ENCODE measurements around the gene DSCAM.
"Not testable (repeated sequence)": the region's sequence is repeated elsewhere in the genome, so short reads cannot be mapped to it uniquely, and the experiment has no call there.

DSCAM gene

DNA sequence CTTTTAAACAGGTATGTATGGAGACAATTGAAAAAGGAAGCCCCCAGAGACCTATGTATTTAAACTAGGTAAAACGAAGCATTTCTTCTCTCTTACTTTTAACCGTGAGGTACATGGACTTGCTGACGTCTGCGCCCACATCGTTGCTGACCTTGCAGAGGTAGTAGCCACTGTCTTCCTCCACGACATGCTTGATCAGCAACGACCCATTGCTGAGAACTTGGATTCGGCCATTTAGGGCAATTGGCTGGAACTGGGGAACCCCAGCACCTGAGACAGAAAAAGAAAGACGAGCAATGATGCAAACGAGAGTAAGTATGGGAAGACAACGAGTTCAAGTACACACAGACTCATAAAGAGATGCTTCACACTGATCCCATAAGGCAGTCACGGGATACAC lies 571.0 kb downstream of the DSCAM start:
- Histone ChIP-seq H3K27ac (no peak overlapping the region), H3K27me3 (replicated peaks) (no peaks in the 10 kb centered on the region), H3K4me3 (ENCODE audit: low read depth, low read length) (no peak overlapping the region), H3K36me3 (replicated peaks) (no peaks in the 10 kb centered on the region)
- DNase-seq = no peak
- in situ Hi-C loops (cut with HindIII; ENCODE audit: low pct_ligation_motif_present, low sequenced_read_pairs) = no loop called here
- TF ChIP-seq, protein P1, sequence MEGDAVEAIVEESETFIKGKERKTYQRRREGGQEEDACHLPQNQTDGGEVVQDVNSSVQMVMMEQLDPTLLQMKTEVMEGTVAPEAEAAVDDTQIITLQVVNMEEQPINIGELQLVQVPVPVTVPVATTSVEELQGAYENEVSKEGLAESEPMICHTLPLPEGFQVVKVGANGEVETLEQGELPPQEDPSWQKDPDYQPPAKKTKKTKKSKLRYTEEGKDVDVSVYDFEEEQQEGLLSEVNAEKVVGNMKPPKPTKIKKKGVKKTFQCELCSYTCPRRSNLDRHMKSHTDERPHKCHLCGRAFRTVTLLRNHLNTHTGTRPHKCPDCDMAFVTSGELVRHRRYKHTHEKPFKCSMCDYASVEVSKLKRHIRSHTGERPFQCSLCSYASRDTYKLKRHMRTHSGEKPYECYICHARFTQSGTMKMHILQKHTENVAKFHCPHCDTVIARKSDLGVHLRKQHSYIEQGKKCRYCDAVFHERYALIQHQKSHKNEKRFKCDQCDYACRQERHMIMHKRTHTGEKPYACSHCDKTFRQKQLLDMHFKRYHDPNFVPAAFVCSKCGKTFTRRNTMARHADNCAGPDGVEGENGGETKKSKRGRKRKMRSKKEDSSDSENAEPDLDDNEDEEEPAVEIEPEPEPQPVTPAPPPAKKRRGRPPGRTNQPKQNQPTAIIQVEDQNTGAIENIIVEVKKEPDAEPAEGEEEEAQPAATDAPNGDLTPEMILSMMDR (IDR thresholded peaks at IDR 0.05; ENCODE audit: low read depth, low read length, missing control alignments) = no peak

DNA sequence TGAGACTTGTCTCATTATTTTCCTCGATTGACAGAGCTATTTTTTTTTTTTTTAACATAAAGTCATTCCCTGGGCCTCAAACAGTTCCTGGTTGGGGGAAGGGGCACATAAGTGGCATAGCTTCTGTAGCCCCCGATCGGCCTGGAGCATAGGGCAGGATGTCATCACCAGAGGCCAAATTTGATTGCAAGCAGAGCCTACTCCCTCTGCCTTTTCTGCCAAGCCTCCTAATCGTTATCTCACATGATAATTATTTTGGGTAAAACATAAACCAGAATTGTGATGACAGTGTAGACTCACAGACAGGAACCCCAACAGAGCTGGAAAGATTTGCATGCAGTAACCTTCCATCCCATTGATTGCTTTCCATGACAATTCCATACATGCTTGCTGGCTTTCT lies 574.9 kb downstream of the DSCAM start:
- in situ Hi-C loops (cut with HindIII; ENCODE audit: low pct_ligation_motif_present, low sequenced_read_pairs) = no loop called here
- Histone ChIP-seq H3K36me3 (replicated peaks) (no peaks in the 10 kb centered on the region), H3K27ac (no peak overlapping the region), H3K27me3 (replicated peaks) (no peaks in the 10 kb centered on the region), H3K4me3 (ENCODE audit: low read depth, low read length) (no peak overlapping the region)
- DNase-seq = no peak
- TF ChIP-seq, protein P1 (IDR thresholded peaks at IDR 0.05; ENCODE audit: low read depth, low read length, missing control alignments) = no peak

DNA sequence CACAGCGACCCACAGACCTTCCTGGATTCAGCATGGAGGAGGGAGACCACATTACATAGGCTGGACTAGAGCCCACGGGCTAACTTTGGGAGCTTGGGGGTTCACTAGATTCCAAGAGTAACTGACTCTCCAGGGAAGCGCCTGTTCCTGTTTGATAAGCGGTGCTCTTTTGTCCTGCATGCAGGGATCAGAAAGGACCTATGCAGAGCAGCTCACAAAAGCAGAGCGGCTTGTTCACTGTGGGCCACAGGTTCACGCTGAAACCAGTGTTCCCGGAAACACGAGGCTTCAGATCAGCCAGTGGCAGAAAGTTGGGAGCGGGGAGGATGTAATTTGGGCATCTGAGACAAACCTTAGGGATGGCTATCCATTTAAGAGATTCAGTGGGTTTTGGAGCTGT lies 575.8 kb downstream of the DSCAM start:
- no peaks in the 10 kb centered on the region for H3K36me3 ChIP-seq (replicated peaks)
- TF ChIP-seq, protein P1 (IDR thresholded peaks at IDR 0.05; ENCODE audit: low read depth, low read length, missing control alignments) = no peak
- no peak overlapping the region for H3K4me3 ChIP-seq (ENCODE audit: low read depth, low read length)
- DNase-seq = no peak
- no peak overlapping the region for H3K27ac ChIP-seq
- in situ Hi-C loops (cut with HindIII; ENCODE audit: low pct_ligation_motif_present, low sequenced_read_pairs) = no loop called here
- H3K27me3 ChIP-seq (replicated peaks) = no peaks in the 10 kb centered on the region

DNA sequence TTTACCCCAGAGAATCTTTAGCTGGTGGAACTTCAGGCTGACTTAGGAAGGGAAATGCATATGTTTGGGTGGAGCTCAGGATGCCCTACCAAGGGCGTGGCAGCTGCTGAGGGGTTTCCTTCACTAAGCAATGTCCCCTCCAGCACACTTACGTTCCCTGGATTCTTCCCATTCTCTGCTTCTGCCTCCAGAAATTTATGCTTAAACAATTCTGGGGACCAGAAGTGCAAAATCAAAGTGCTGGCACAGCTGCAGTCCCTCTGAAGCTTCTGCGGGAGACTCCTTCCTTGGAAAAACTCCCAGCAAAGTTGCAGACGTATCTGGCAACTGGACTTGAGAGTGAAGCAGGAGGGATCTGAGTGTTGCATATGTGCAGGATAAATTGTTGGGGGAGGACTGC lies 576.9 kb downstream of the DSCAM start:
- Histone ChIP-seq H3K4me3 (ENCODE audit: low read depth, low read length) (no peak overlapping the region), H3K36me3 (replicated peaks) (no peaks in the 10 kb centered on the region), H3K27me3 (replicated peaks) (no peaks in the 10 kb centered on the region), H3K27ac (no peak overlapping the region)
- TF ChIP-seq, protein P1 (IDR thresholded peaks at IDR 0.05; ENCODE audit: low read depth, low read length, missing control alignments) = no peak
- DNase-seq = no peak
- in situ Hi-C loops (cut with HindIII; ENCODE audit: low pct_ligation_motif_present, low sequenced_read_pairs) = no loop called here

DNA sequence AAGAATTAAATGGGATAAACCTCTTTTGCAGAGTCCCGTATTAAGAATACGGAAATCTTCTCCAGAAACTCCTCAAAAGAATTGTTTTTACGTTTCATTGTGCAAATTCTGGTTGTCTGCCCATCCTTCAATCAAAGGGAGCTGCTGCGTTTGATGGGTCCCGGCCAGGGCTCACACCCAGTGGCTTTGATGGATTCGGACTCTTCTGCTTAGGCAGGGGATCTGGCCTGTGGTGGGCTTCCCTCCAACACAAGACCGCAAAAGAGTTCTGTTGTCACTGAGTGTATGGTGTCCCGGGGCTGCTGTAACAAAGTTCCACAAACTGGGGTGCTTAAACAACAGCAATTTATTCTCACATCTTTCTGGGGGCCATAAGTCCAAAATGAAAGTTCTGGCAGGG lies 577.7 kb downstream of the DSCAM start:
- in situ Hi-C loops (cut with HindIII; ENCODE audit: low pct_ligation_motif_present, low sequenced_read_pairs) = no loop called here

DNA sequence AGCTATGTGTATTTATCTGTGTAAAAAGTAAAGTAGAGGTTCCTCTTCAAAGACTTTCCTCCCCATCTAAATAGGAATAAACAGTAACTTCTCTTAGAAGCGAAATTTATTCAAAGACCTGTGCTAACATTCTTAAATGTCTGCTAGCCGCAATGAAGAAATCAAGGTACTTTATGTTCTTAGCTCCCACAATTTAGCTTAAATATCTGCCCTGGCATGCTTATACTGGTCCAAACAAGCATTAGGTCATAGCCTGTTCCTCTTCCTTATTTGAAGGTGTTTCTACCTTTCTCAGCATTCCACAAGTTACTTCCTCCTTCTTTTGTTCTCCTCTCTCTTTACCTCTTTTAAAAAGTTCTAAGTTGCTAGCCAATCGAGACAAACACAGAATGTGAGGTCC lies 588.5 kb downstream of the DSCAM start:
- H3K4me3 ChIP-seq (ENCODE audit: low read depth, low read length); H3K27ac ChIP-seq; H3K36me3 ChIP-seq (replicated peaks); H3K27me3 ChIP-seq (replicated peaks); in situ Hi-C loops (cut with HindIII; ENCODE audit: low pct_ligation_motif_present, low sequenced_read_pairs); DNase-seq: not testable (repeated sequence)

More for the DNA sequence above, 577.7 kb downstream of the DSCAM start:
- Histone ChIP-seq H3K4me3 (ENCODE audit: low read depth, low read length) (no peak overlapping the region), H3K27ac (no peak overlapping the region), H3K27me3 (replicated peaks) (no peaks in the 10 kb centered on the region), H3K36me3 (replicated peaks) (no peaks in the 10 kb centered on the region)
- TF ChIP-seq, protein P1 (IDR thresholded peaks at IDR 0.05; ENCODE audit: low read depth, low read length, missing control alignments) = no peak
- no peak for DNase-seq
